ENCODE results near the gene PBRM1. TPM values are rescaled to one million over a fixed set of nuclear protein-coding genes. Genes with fewer than 3 reads are reported as not detected.
"Not testable (repeated sequence)": the region's sequence is repeated elsewhere in the genome, so short reads cannot be mapped to it uniquely, and the experiment has no call there.

PBRM1 gene
- total RNA-seq (2014; rRNA removed; shearing (Covaris generic)) (30.1 and 42.6 TPM in 2 replicates), polyA plus RNA-seq (2016; fragmentation: Nextera tagmentation; extraction: Ambion mirVana) (53.5 and 60.3 TPM in 2 replicates)

GRCh38 chr3:52685709-52686691 is at the start of gene PBRM1, which contains the start of gene GNL3:
Gene PBRM1, minus strand, starts transcription at chr3:52685913.
Gene GNL3, plus strand, starts transcription at chr3:52686032. Its CDS starts 61 bp downstream, at chr3:52686093.
- H3K4me3 ChIP-seq, result peak within 1 kb of the TSS; percentile 90
- H3K79me2 ChIP-seq (ENCODE audit: insufficient read depth), result peaks cover 95% of the 10 kb centered on the region
- H3K36me3 ChIP-seq (ENCODE audit: low read depth), result peaks cover 43% of the 10 kb centered on the region
- H3K4me2 ChIP-seq (ENCODE audit: unreplicated experiment), result peak within 1 kb of the TSS; percentile 98
- TF ChIP-seq EZH2phosphoT487 (IDR thresholded peaks at IDR 0.05; ENCODE audit: insufficient read depth, low read depth), result no peak
- TF ChIP-seq EZH2 (IDR thresholded peaks at IDR 0.05; ENCODE audit: insufficient read depth, poor library complexity, severe bottlenecking), result no peak
- H3K9ac ChIP-seq, result peak within 1 kb of the TSS; percentile 96
- H3F3A ChIP-seq (ENCODE audit: insufficient read depth), result peaks cover 51% of the 10 kb centered on the region
- H2AFZ ChIP-seq, result peak within 1 kb of the TSS; percentile 64
- no peaks in the 10 kb centered on the region for H4K20me1 ChIP-seq (ENCODE audit: insufficient read depth)
- DNase-seq, result peak; percentile 99
- 1% methylated on average over 75 to 76 of the region's 82 CpGs for WGBS, 2 experiments (ENCODE audit: low coverage in 1 of 2, low lambda C conversion rate in 2 of 2, missing lambda C conversion rate in 2 of 2)
- no peaks in the 10 kb centered on the region for H3K9me3 ChIP-seq (ENCODE audit: low read depth)
- peak within 1 kb of the TSS; percentile 90 for H3K27ac ChIP-seq
- in situ Hi-C loops (cut with MboI), result no loop called here
- no peaks in the 10 kb centered on the region for H3K27me3 ChIP-seq (replicated peaks; ENCODE audit: insufficient read depth)
- H3K4me1 ChIP-seq (ENCODE audit: insufficient read depth), result peaks cover 41% of the 10 kb centered on the region
- H3K9me2 ChIP-seq (ENCODE audit: insufficient read depth), result no peaks in the 10 kb centered on the region

- H3K79me2 ChIP-seq (ENCODE audit: insufficient read depth), result no peaks in the 10 kb centered on the region
- H3K27me3 ChIP-seq (replicated peaks; ENCODE audit: insufficient read depth), result no peaks in the 10 kb centered on the region
- no peak for DNase-seq
- peaks cover 33% of the 10 kb centered on the region for H3K36me3 ChIP-seq (ENCODE audit: low read depth)
- in situ Hi-C loops (cut with MboI), result no loop called here
- no peaks in the 10 kb centered on the region for H3F3A ChIP-seq (ENCODE audit: insufficient read depth)
- H3K9ac ChIP-seq, result no peak overlapping the region
- no peak overlapping the region for H3K4me2 ChIP-seq (ENCODE audit: unreplicated experiment)
- H3K9me3 ChIP-seq (ENCODE audit: low read depth), result no peaks in the 10 kb centered on the region
- no peak overlapping the region for H3K27ac ChIP-seq
- no peaks in the 10 kb centered on the region for H4K20me1 ChIP-seq (ENCODE audit: insufficient read depth)
- 91 to 95% methylated on average over 10 of the region's 10 CpGs for WGBS, 2 experiments (ENCODE audit: low coverage in 1 of 2, low lambda C conversion rate in 2 of 2, missing lambda C conversion rate in 2 of 2)
- H3K9me2 ChIP-seq (ENCODE audit: insufficient read depth), result no peaks in the 10 kb centered on the region
- TF ChIP-seq EZH2phosphoT487 (IDR thresholded peaks at IDR 0.05; ENCODE audit: insufficient read depth, low read depth), result no peak
- no peaks in the 10 kb centered on the region for H3K4me1 ChIP-seq (ENCODE audit: insufficient read depth)
- no peak overlapping the region for H2AFZ ChIP-seq
- no peak overlapping the region for H3K4me3 ChIP-seq
Observed at GRCh38 chr3:52733256-52733891, 47.7 kb upstream of the PBRM1 start.

DNA sequence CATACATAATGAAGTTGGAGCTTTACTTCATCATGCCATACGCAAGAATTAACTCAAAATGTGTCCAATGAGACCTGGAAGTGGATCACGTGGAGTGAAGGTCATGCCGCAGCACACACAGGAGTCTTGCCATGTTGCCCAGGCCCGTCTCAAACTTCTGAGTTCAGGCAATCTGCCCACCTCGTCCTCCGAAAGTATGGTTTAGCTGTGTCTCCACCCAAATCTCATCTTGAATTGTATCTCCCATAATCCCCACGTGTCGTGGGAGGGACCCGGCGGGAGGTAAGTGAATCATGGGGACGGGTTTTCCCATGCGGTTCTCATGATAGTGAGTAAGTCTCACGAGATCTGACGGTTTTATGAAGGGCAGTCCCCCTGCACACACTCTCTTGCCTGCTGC is 45.9 kb upstream of the PBRM1 start:
- Histone ChIP-seq H3K9ac (no peak overlapping the region), H3K27me3 (replicated peaks; ENCODE audit: insufficient read depth) (no peaks in the 10 kb centered on the region), H3K4me1 (ENCODE audit: insufficient read depth) (no peaks in the 10 kb centered on the region), H4K20me1 (ENCODE audit: insufficient read depth) (no peaks in the 10 kb centered on the region), H3K27ac (no peak overlapping the region), H3F3A (ENCODE audit: insufficient read depth) (no peaks in the 10 kb centered on the region), H3K79me2 (ENCODE audit: insufficient read depth) (no peaks in the 10 kb centered on the region), H3K4me3 (no peak overlapping the region), H2AFZ (no peak overlapping the region), H3K4me2 (ENCODE audit: unreplicated experiment) (no peak overlapping the region), H3K9me2 (ENCODE audit: insufficient read depth) (no peaks in the 10 kb centered on the region), H3K36me3 (ENCODE audit: low read depth) (peaks cover 34% of the 10 kb centered on the region), H3K9me3 (ENCODE audit: low read depth) (no peaks in the 10 kb centered on the region)
- TF ChIP-seq EZH2 (IDR thresholded peaks at IDR 0.05; ENCODE audit: insufficient read depth, poor library complexity, severe bottlenecking) (no peak), EZH2phosphoT487 (IDR thresholded peaks at IDR 0.05; ENCODE audit: insufficient read depth, low read depth) (no peak)
- in situ Hi-C loops (cut with MboI), result no loop called here
- no peak for DNase-seq
- WGBS, 2 experiments (ENCODE audit: low coverage in 1 of 2, low lambda C conversion rate in 2 of 2, missing lambda C conversion rate in 2 of 2), result 83 to 89% methylated on average over 14 of the region's 14 CpGs

GRCh38 chr3:52730681-52731080 is 45.0 kb upstream of the PBRM1 start:
- no peaks in the 10 kb centered on the region for H3K9me2 ChIP-seq (ENCODE audit: insufficient read depth)
- H3K9ac ChIP-seq, result no peak overlapping the region
- no peaks in the 10 kb centered on the region for H4K20me1 ChIP-seq (ENCODE audit: insufficient read depth)
- no peaks in the 10 kb centered on the region for H3K27me3 ChIP-seq (replicated peaks; ENCODE audit: insufficient read depth)
- H3K4me3 ChIP-seq, result no peak overlapping the region
- in situ Hi-C loops (cut with MboI), result no loop called here
- TF ChIP-seq EZH2 (IDR thresholded peaks at IDR 0.05; ENCODE audit: insufficient read depth, poor library complexity, severe bottlenecking) (no peak), EZH2phosphoT487 (IDR thresholded peaks at IDR 0.05; ENCODE audit: insufficient read depth, low read depth) (no peak)
- no peaks in the 10 kb centered on the region for H3K9me3 ChIP-seq (ENCODE audit: low read depth)
- no peak overlapping the region for H3K4me2 ChIP-seq (ENCODE audit: unreplicated experiment)
- peaks cover 33% of the 10 kb centered on the region for H3K36me3 ChIP-seq (ENCODE audit: low read depth)
- H3F3A ChIP-seq (ENCODE audit: insufficient read depth), result no peaks in the 10 kb centered on the region
- H3K4me1 ChIP-seq (ENCODE audit: insufficient read depth), result no peaks in the 10 kb centered on the region
- no peaks in the 10 kb centered on the region for H3K79me2 ChIP-seq (ENCODE audit: insufficient read depth)
- no peak overlapping the region for H3K27ac ChIP-seq
- DNase-seq, result no peak
- no peak overlapping the region for H2AFZ ChIP-seq

DNA sequence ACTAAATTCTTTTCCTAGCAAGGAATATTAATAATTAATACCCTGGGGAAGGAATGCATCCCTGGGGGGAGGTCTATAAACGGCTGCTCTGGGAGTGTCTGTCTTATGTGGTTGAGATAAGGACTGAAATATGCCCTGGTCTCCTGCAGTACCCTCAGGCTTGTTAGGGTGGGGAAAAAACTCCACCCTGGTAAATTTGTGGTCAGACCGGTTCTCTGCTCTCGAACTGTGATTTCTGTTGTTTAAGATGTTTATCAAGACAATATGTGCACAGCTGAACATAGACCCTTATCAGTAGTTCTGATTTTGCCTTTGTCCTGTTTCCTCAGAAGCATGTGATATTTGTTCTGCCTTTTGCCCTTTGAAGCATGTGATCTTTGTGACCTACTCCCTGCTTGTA is 43.0 kb upstream of the PBRM1 start:
- H4K20me1 ChIP-seq (ENCODE audit: insufficient read depth); H3K9me2 ChIP-seq (ENCODE audit: insufficient read depth); H3K4me2 ChIP-seq (ENCODE audit: unreplicated experiment); H3K4me3 ChIP-seq; H3K27ac ChIP-seq; H3K79me2 ChIP-seq (ENCODE audit: insufficient read depth); H3K9ac ChIP-seq; H3K9me3 ChIP-seq (ENCODE audit: low read depth); H3F3A ChIP-seq (ENCODE audit: insufficient read depth); H3K27me3 ChIP-seq (replicated peaks; ENCODE audit: insufficient read depth); DNase-seq; H3K4me1 ChIP-seq (ENCODE audit: insufficient read depth); H2AFZ ChIP-seq; in situ Hi-C loops (cut with MboI): not testable (repeated sequence)
- peaks cover 22% of the 10 kb centered on the region for H3K36me3 ChIP-seq (ENCODE audit: low read depth)
- 81 to 92% methylated on average over 3 of the region's 3 CpGs for WGBS, 2 experiments (ENCODE audit: low coverage in 1 of 2, low lambda C conversion rate in 2 of 2, missing lambda C conversion rate in 2 of 2)

Data from GM23248 (cell line).